NOMO-1 treated with dmso at 0.1 percent for 144 hours (cell line): ENCODE data around the gene DDX6.
"Not testable (repeated sequence)": the region's sequence is repeated elsewhere in the genome, so short reads cannot be mapped to it uniquely, and the experiment has no call there.

ENCODE experiments used
- DNase-seq: peaks from one replicate; lab custom pipeline; 2025; ENCODE audit not compliant: unreplicated experiment; lab: John Stamatoyannopoulos, UW

DDX6 gene

GRCh38 chr11:118746988-118747585 is 43.9 kb downstream of the DDX6 start:
- no peak for DNase-seq

GRCh38 chr11:118744046-118744445 is 46.9 kb downstream of the DDX6 start:
- DNase-seq, result no peak

- no peak for DNase-seq
Measured at GRCh38 chr11:118742304-118742703, 48.7 kb downstream of the DDX6 start.

GRCh38 chr11:118740892-118741291 is 50.1 kb downstream of the DDX6 start:
- no peak for DNase-seq

GRCh38 chr11:118735203-118735602 is 55.8 kb downstream of the DDX6 start:
- no peak for DNase-seq

GRCh38 chr11:118734031-118734430 is 56.9 kb downstream of the DDX6 start:
- no peak for DNase-seq

- DNase-seq, result not testable (repeated sequence)
Measured at GRCh38 chr11:118729753-118730152, 61.2 kb downstream of the DDX6 start.

- not testable (repeated sequence) for DNase-seq
Measured at GRCh38 chr11:118728112-118728511, 62.9 kb downstream of the DDX6 start.

- DNase-seq, result not testable (repeated sequence)
Measured at GRCh38 chr11:118727721-118728066, 63.3 kb downstream of the DDX6 start.

- not testable (repeated sequence) for DNase-seq
Measured at GRCh38 chr11:118727001-118727720, 63.8 kb downstream of the DDX6 start.

- DNase-seq, result not testable (repeated sequence)
Measured at GRCh38 chr11:118721478-118722015, 69.4 kb downstream of the DDX6 start.

GRCh38 chr11:118720740-118721139 is 70.2 kb downstream of the DDX6 start:
- DNase-seq, result not testable (repeated sequence)

- not testable (repeated sequence) for DNase-seq
Measured at GRCh38 chr11:118720078-118720477, 70.9 kb downstream of the DDX6 start.

GRCh38 chr11:118718562-118718961 is 72.4 kb downstream of the DDX6 start:
- not testable (repeated sequence) for DNase-seq

GRCh38 chr11:118717733-118718132 is 73.2 kb downstream of the DDX6 start:
- not testable (repeated sequence) for DNase-seq

- not testable (repeated sequence) for DNase-seq
Measured at GRCh38 chr11:118717221-118717620, 73.7 kb downstream of the DDX6 start.

- no peak for DNase-seq
Measured at GRCh38 chr11:118715837-118716260, 75.1 kb downstream of the DDX6 start.

- DNase-seq, result no peak
Measured at GRCh38 chr11:118715245-118715831, 75.6 kb downstream of the DDX6 start.

- no peak for DNase-seq
Measured at GRCh38 chr11:118714816-118715215, 76.1 kb downstream of the DDX6 start.

- not testable (repeated sequence) for DNase-seq
Measured at GRCh38 chr11:118714416-118714815, 76.5 kb downstream of the DDX6 start.

GRCh38 chr11:118708296-118708695 is 82.7 kb downstream of the DDX6 start:
- no peak for DNase-seq

- no peak for DNase-seq
Measured at GRCh38 chr11:118706546-118706825, 84.5 kb downstream of the DDX6 start.
